Spinal cord (tissue), 10 donors: Measurements from ENCODE around the gene FAM168A. TPM values are rescaled to one million over a fixed set of nuclear protein-coding genes. Genes with fewer than 3 reads are reported as not detected.
A peak's percentile ranks its signal among the peaks of the same experiment; 100 is the strongest.

Source experiments
- DNase-seq, 6 donors: peaks; one replicate each; pipeline versions ENCODE4 v3.0.0 to v3.0.0-alpha.2; 2013 to 2015; ENCODE audit warnings: low spot score in 6 of 6, low read depth in 4 of 6
- H3K27ac ChIP-seq: one replicate; pipeline ENCODE4 v1.5.1; 2013; ENCODE audit warnings: low read depth, low read length, control low read depth
- H3K27me3 ChIP-seq: one replicate; pipeline ENCODE4 v1.6.1; 2013; ENCODE audit warnings: low read length; ENCODE audit not compliant: control insufficient read depth, insufficient read depth
- H3K36me3 ChIP-seq: one replicate; pipeline ENCODE4 v1.6.1; 2013; ENCODE audit warnings: low read length; ENCODE audit not compliant: control insufficient read depth, insufficient read depth
- H3K4me1 ChIP-seq: one replicate; pipeline ENCODE4 v1.6.1; 2013; ENCODE audit warnings: low read length; ENCODE audit not compliant: control insufficient read depth, insufficient read depth
- H3K4me3 ChIP-seq: one replicate; pipeline ENCODE4 v1.5.1; 2013; ENCODE audit warnings: low read depth, low read length, control low read depth
- H3K9me3 ChIP-seq: one replicate; pipeline ENCODE4 v1.6.1; 2013; ENCODE audit warnings: low read length; ENCODE audit not compliant: control insufficient read depth, insufficient read depth
- WGBS: methylation state at CpG from one replicate; pipeline ENCODE4 v1.1.5; 2013; ENCODE audit warnings: missing lambda C conversion rate; ENCODE audit not compliant: insufficient coverage; 5-methylcytosine and 5-hydroxymethylcytosine counted together
- polyA plus RNA-seq, 2 donors: library from polyadenylated mRNA; unstranded; fragments of 120-200 nt; gene quantifications; one replicate each; pipeline ENCODE4 v1.2.1, GENCODE V29; 2013; ENCODE audit not compliant: insufficient read length in 2 of 2
- total RNA-seq, 2 donors: library from RNA; depleted of rRNA in 1 of 2; stranded (reverse); fragments of 120-200 nt in 1 of 2; fragments of >200 nt in 1 of 2; gene quantifications; one replicate each; pipeline versions ENCODE4 v1.2.3 to v1.2.4, GENCODE V29; 2013 to 2014
- donor health status: healthy.

FAM168A gene
- total and polyA plus RNA-seq, 4 donors: 57.5 to 154 (median 103) TPM

GRCh38 chr11:73404048-73404447, 193.9 kb downstream of the FAM168A start:
- DNase-seq: peak in 4 of 6 donors; percentile 27 to 85 (median 60)
- 100% methylated on average over 1 of the region's 4 CpGs for WGBS

GRCh38 chr11:73403541-73403940, 194.4 kb downstream of the FAM168A start:
- Histone ChIP-seq H3K9me3 (no peaks in the 10 kb centered on the region), H3K27ac (no peak overlapping the region), H3K36me3 (peaks cover 47% of the 10 kb centered on the region), H3K27me3 (no peaks in the 10 kb centered on the region), H3K4me1 (peaks cover 4% of the 10 kb centered on the region), H3K4me3 (no peak overlapping the region)
- 90% methylated on average over 5 of the region's 5 CpGs for WGBS
- no peak for DNase-seq

More at GRCh38 chr11:73404048-73404447, 193.9 kb downstream of the FAM168A start:
- H3K9me3 ChIP-seq: no peaks in the 10 kb centered on the region
- no peaks in the 10 kb centered on the region for H3K27me3 ChIP-seq
- no peak overlapping the region for H3K27ac ChIP-seq
- H3K4me1 ChIP-seq: peaks cover 2% of the 10 kb centered on the region
- H3K36me3 ChIP-seq: peaks cover 46% of the 10 kb centered on the region
- no peak overlapping the region for H3K4me3 ChIP-seq

- peak in 1 of 6 donors; percentile 34 for DNase-seq
- peaks cover 4% of the 10 kb centered on the region for H3K4me1 ChIP-seq
- no peak overlapping the region for H3K4me3 ChIP-seq
- H3K27ac ChIP-seq: no peak overlapping the region
- H3K36me3 ChIP-seq: peaks cover 49% of the 10 kb centered on the region
- no peaks in the 10 kb centered on the region for H3K27me3 ChIP-seq
- no CpG with 5 or more reads among the region's 1 CpG for WGBS
- no peaks in the 10 kb centered on the region for H3K9me3 ChIP-seq
Observed at GRCh38 chr11:73402834-73403185, 195.1 kb downstream of the FAM168A start.

GRCh38 chr11:73401924-73402833, 195.7 kb downstream of the FAM168A start:
- no peak for DNase-seq
- no peaks in the 10 kb centered on the region for H3K9me3 ChIP-seq
- WGBS: 86% methylated on average over 9 of the region's 15 CpGs

GRCh38 chr11:73401217-73401923, 196.5 kb downstream of the FAM168A start:
- WGBS: 93% methylated on average over 3 of the region's 3 CpGs
- Histone ChIP-seq H3K9me3 (no peaks in the 10 kb centered on the region), H3K36me3 (peaks cover 46% of the 10 kb centered on the region), H3K27ac (no peak overlapping the region), H3K27me3 (no peaks in the 10 kb centered on the region), H3K4me3 (no peak overlapping the region), H3K4me1 (peaks cover 6% of the 10 kb centered on the region)
- no peak for DNase-seq

More at GRCh38 chr11:73401924-73402833, 195.7 kb downstream of the FAM168A start:
- Histone ChIP-seq H3K27me3 (no peaks in the 10 kb centered on the region), H3K27ac (no peak overlapping the region), H3K36me3 (peaks cover 48% of the 10 kb centered on the region), H3K4me1 (peaks cover 4% of the 10 kb centered on the region), H3K4me3 (no peak overlapping the region)

GRCh38 chr11:73400293-73400692, 197.6 kb downstream of the FAM168A start:
- WGBS: 36% methylated on average over 6 of the region's 6 CpGs
- Histone ChIP-seq H3K4me1 (peaks cover 14% of the 10 kb centered on the region), H3K9me3 (no peaks in the 10 kb centered on the region), H3K27me3 (no peaks in the 10 kb centered on the region), H3K4me3 (no peak overlapping the region), H3K36me3 (peaks cover 49% of the 10 kb centered on the region), H3K27ac (no peak overlapping the region)
- DNase-seq: no peak

- peaks cover 14% of the 10 kb centered on the region for H3K4me1 ChIP-seq
- peaks cover 49% of the 10 kb centered on the region for H3K36me3 ChIP-seq
- H3K27ac ChIP-seq: no peak overlapping the region
- H3K9me3 ChIP-seq: no peaks in the 10 kb centered on the region
- DNase-seq: no peak
- WGBS: 92% methylated on average over 1 of the region's 4 CpGs
- H3K27me3 ChIP-seq: no peaks in the 10 kb centered on the region
- no peak overlapping the region for H3K4me3 ChIP-seq
Observed at GRCh38 chr11:73399636-73400035, 198.3 kb downstream of the FAM168A start.

- no peak overlapping the region for H3K27ac ChIP-seq
- 90% methylated on average over 5 of the region's 6 CpGs for WGBS
Observed at GRCh38 chr11:73399159-73399590, 198.7 kb downstream of the FAM168A start.

GRCh38 chr11:73398721-73399120, 199.2 kb downstream of the FAM168A start:
- H3K4me3 ChIP-seq: no peak overlapping the region
- DNase-seq: no peak
- no CpG with 5 or more reads among the region's 2 CpGs for whole genome bisulfite sequencing
- H3K27me3 ChIP-seq: no peaks in the 10 kb centered on the region
- no peaks in the 10 kb centered on the region for H3K9me3 ChIP-seq
- peaks cover 57% of the 10 kb centered on the region for H3K36me3 ChIP-seq
- peaks cover 14% of the 10 kb centered on the region for H3K4me1 ChIP-seq
- H3K27ac ChIP-seq: no peak overlapping the region

More at GRCh38 chr11:73399159-73399590, 198.7 kb downstream of the FAM168A start:
- DNase-seq: no peak
- H3K9me3 ChIP-seq: no peaks in the 10 kb centered on the region
- H3K27me3 ChIP-seq: no peaks in the 10 kb centered on the region
- peaks cover 53% of the 10 kb centered on the region for H3K36me3 ChIP-seq
- peaks cover 14% of the 10 kb centered on the region for H3K4me1 ChIP-seq
- H3K4me3 ChIP-seq: no peak overlapping the region
